ENCODE data around the gene SPDYE11.
"Not testable (repeated sequence)": the region's sequence is repeated elsewhere in the genome, so short reads cannot be mapped to it uniquely, and the experiment has no call there.

The SPDYE11 gene

GRCh38 chr7:73057811-73058210, at the start of gene SPDYE11:
Gene SPDYE11, minus strand, starts transcription at chr7:73057911. Its CDS starts 1,800 bp downstream, at chr7:73056111.
- not testable (repeated sequence) for DNase-seq

- DNase-seq, result not testable (repeated sequence)
Measured at GRCh38 chr7:73085938-73086337, 28.2 kb upstream of the SPDYE11 start, which contains the start of gene SPDYE9. Gene SPDYE9, minus strand, starts transcription at chr7:73086038. Its CDS starts 1,800 bp downstream, at chr7:73084238.

GRCh38 chr7:73029666-73030065, 28.0 kb downstream of the SPDYE11 start, which contains the start of gene SPDYE8:
Gene SPDYE8, minus strand, starts transcription at chr7:73029766. Its CDS starts 1,800 bp downstream, at chr7:73027966.
- DNase-seq, result not testable (repeated sequence)

- not testable (repeated sequence) for DNase-seq
Measured at GRCh38 chr7:73006491-73006890, 51.2 kb downstream of the SPDYE11 start.

GRCh38 chr7:73005693-73006447, 51.8 kb downstream of the SPDYE11 start:
- not testable (repeated sequence) for DNase-seq

GRCh38 chr7:73005356-73005692, 52.4 kb downstream of the SPDYE11 start:
- not testable (repeated sequence) for DNase-seq

- not testable (repeated sequence) for DNase-seq
Measured at GRCh38 chr7:72997887-72998468, 59.7 kb downstream of the SPDYE11 start.
